ENCODE results near the gene LIAS.
"Not testable (repeated sequence)": the region's sequence is repeated elsewhere in the genome, so short reads cannot be mapped to it uniquely, and the experiment has no call there.

LIAS gene

GRCh38 chr4:39453738-39454137 is 5.1 kb upstream of the LIAS start:
- no peak for DNase-seq

DNA sequence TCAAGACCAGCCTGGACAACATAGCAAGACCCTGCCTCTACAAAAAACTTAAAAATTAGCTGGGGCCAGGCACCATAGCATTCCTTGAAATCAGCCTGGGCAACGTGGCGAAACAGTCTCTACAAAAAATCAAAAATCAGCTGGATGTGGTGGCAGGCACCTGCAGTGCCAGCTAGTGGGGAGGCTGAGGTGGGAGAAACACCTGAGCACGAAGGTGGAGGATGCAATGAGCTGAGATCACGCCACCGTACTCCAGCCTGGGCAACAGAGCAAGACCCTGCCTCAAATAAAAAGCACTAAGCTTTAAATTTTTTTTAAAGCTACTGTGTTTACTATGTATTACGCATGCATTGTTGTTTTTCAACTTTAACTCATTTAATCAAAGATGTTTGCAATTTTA is 3.4 kb upstream of the LIAS start:
- DNase-seq, result no peak

GRCh38 chr4:39456946-39457763 is 1.7 kb upstream of the LIAS start:
- no peak for DNase-seq

DNA sequence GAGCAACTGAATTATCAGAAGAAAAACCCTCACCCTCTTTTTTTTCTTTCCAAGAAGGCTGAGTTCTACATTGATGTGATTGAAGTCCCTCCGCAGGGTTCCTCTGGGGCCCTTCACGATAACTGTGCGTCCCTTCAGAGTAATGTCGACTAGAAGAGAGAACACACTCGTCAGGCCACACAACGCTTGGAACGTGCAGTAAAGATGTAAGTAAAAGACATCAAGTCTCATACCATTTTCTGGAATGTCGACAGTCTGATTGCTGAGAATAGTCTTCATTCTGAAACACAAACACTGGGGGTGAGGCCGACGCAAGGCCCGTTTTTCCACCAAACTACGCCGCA is 723 bp upstream of the LIAS start:
- DNase-seq, result not testable (repeated sequence)

- no peak for DNase-seq
Observed at GRCh38 chr4:39464886-39465501, 6.1 kb downstream of the LIAS start.

DNA sequence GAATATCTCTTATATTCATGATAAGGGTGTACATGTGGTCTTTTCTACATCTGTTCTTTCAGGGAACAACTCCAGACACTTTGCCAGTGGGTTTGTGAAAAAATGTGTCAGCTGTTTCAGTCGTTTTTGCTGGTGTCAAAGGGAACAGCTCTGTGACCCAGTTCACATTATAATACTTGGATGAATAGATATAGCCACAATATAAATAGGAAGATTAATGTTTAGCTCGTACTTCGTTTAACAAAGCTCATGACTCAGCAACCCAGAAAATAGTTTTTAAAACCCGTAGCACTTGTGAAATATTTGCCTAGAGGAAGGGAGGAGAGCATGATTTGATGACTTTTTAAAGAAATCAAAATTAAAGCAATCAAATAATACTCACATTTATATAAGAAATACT is 7.9 kb downstream of the LIAS start:
- DNase-seq, result no peak

DNA sequence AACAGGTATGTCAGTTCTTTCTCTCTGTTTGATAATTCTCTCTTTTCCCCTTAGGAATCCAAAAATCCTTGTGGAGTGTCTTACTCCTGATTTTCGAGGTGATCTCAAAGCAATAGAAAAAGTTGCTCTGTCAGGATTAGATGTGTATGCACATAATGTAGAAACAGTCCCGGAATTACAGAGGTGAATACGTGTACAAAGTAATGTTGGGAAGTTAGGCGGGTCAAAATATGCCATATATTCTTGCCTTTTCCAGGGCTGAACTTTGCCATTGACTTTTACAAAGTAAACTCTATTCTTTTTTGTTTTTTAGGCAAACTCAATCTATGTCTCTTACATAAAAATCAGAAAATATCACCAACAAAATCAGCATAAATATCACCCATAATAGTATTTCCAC is 8.6 kb downstream of the LIAS start:
- DNase-seq, result no peak

DNA sequence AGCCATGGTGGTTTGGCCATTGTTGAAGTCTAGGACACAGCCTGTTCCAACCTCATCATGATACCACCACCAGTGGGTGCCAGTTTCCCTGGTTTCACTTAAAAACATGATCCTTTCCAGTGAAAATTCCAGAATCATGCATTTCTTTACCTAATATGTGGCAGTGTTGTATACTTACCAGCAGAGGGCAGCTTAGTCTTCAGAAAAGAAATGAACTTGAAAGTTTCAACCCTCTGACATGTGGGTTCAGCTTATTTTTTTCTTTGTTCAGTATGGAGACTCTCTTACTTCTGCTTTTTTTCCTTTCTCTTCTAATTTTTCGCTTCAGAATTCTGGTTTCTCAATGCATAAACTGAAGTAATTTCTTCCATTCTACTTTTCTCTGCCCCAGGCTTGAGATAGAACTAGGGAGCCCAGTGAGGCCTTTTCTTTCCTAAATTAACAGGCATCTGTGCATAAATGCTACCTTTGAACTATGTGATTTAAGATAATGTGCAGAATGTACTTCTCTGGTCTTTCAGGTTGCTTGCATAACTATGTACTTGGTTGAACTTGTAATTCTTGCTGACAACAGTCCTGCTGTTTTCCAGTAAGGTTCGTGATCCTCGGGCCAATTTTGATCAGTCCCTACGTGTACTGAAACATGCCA is 10.7 kb downstream of the LIAS start:
- peak; percentile 61 for DNase-seq

DNA sequence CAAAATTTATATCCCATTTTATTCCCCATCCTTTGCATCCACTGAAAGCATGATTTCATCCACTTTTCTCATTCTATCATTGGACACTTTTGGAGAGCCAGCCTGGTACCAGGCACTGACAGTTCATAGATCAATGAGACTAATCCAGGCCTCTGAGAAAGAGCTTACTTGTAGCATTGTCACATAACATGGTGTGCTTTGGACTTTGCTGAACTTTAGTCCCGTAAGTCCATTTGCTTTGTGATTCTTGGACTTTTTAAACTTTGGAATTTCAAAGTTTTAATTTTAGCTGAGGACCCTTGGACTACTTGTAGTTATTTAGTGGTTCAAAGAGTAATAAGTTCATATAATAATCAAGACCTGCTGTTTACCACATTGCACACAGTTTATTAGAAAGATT is 11.5 kb downstream of the LIAS start:
- no peak for DNase-seq

DNA sequence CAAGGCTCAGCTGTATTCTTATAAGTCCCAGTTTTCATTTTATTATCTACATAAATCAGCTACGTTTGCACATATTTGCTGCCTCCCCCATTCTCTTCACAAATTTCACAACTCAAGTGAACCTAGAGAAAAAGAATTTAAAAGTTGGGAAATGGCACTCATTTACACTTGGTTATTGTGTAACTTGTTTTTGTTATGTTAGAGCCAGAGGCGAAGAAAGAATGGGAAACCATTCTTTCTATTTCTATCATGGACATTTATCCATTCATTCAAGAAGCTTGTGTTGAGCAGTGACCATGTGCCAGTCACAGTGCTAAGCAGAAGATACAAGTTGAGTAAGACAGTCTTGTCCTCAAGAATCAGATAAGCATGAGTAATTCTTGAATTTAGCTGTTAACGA is 13.5 kb downstream of the LIAS start:
- DNase-seq, result no peak

- DNase-seq, result no peak
Observed at GRCh38 chr4:39476187-39476895, 17.5 kb downstream of the LIAS start.

GRCh38 chr4:39480251-39480650 is 21.4 kb downstream of the LIAS start:
- no peak for DNase-seq

- no peak for DNase-seq
Observed at GRCh38 chr4:39480902-39481695, 22.2 kb downstream of the LIAS start.

GRCh38 chr4:39484582-39485272 is 25.9 kb downstream of the LIAS start:
- no peak for DNase-seq

DNA sequence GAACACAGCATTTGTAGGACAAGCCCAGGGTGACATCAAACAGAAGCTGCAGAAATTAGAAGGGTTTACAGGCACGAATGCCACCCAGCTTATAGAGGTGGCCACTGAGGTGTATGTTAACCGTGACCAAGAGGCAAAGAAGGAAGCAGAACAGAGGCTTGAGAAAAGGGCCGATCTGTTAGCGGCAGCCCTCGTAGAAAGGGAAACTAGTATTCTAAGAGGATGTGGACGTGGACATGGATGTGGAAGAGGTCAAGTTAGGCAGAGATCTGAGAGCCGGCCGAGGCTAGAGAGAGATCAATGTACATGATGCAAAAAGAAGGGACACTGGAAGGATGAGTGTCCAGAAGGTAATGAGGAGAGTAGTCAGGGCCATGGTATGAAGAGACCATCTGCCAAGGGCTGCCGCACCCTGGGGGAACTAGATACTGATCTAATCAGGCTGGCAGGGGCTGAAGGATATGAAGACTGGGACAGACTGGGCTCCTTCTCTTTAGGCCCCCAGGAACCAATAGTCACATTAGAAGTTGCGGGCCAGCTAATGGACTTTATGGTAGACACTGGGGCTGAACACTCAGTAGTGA is 27.5 kb downstream of the LIAS start:
- no peak for DNase-seq

DNA sequence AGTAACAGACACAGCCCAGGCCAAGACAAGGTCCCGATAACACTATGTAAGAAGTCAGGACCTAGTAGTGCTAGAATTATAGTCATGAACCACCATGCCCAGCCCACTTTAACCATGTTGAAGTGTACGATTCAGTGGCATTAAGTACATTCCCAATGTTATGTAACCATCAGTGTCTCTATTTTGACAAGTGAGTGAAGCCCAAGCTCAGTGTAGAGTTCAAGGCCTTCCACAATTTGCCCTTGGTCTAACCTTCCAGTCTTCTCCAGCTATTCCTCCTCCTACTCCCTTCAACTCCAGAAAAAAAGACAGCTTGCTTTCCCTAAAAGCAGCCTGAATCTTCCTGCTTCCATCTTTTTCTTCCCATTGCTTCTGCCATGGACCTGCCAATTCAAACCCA is 31.5 kb downstream of the LIAS start:
- DNase-seq, result no peak

- DNase-seq, result no peak
Observed at GRCh38 chr4:39494354-39494753, 35.5 kb downstream of the LIAS start.

DNA sequence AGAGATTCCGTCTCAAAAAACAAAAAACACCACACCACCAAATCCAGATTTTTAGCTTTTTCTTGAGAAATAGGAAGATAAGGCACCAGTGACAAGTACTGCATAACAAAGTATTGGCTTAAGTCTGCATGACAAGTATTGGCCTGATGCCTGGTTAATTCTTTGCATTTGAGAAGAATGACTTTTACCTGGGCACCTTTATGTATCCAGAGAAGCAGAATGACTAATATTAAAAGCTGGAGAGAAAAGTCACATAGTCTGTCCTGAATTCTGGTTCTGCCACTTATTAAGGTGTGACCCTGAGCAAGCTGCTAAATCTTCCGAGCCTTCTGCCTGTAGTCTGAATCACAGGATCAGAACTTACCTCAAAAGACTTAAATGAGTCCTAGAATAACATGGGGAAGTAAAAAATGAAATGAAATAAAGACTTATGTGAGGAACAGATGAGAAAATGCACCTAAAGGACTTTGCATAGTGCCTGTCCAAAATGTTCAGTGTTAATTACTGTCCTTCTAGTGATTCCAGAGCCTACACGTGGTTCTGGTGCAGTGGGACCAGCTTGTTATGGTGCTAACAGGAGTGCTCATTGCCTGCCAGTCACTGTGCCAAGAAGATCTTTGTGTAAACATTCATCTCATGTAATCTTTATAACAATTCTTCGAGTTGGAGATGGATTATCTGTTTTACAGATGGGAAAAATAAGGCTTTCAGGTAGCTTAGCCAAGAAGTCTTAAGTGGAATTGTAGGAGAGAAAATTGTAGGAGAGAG is 36.8 kb downstream of the LIAS start:
- peak; percentile 22 for DNase-seq

- DNase-seq, result no peak
Observed at GRCh38 chr4:39497909-39498726, 39.3 kb downstream of the LIAS start.

DNA sequence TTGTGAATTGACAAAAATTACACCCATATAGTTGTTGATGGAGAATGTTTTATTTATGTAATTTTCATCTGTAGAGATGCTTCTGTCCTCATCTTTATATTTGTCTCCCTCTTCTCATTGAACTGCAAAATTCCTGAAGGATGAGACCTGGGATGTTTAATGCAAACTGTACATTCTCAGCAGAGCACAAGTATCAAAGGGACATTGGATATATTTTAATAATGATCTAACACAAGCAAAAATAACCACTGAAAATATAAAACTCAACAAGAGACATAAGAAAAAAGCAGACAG is 39.8 kb downstream of the LIAS start:
- no peak for DNase-seq

Data from right hindlimb (tissue), 1 donor.